Epithelial cell of esophagus (primary cell): Measurements from ENCODE around the gene UBE2J2.

Source experiments
- DNase-seq: peaks from one replicate; pipeline ENCODE4 v3.0.0; 2010; ENCODE audit warnings: low read depth
- H3K4me3 ChIP-seq: 2 replicates; pipeline ENCODE4 v1.5.1; 2011; ENCODE audit warnings: mild to moderate bottlenecking, low read length, control low read depth
- CTCF ChIP-seq: IDR thresholded peaks from 2 replicates; pipeline ENCODE4 v1.5.1; 2011; ENCODE audit warnings: low read depth, mild to moderate bottlenecking, low read length, control low read depth, inconsistent platforms; ENCODE audit not compliant: insufficient read depth; ENCODE audit errors: missing control alignments

UBE2J2 gene

GRCh38 chr1:1242461-1243265 lies 31.0 kb downstream of the UBE2J2 start:
- DNase-seq = no peak
- H3K4me3 ChIP-seq = no peak overlapping the region
- TF ChIP-seq CTCF = no peak

- H3K4me3 ChIP-seq = no peak overlapping the region
- no peak for DNase-seq
- no peak for TF ChIP-seq CTCF
Observed at GRCh38 chr1:1241588-1242219, 31.9 kb downstream of the UBE2J2 start.

- no peak for DNase-seq
- no peak for TF ChIP-seq CTCF
Observed at GRCh38 chr1:1240822-1241587, 32.6 kb downstream of the UBE2J2 start.

GRCh38 chr1:1240348-1240732 lies 33.3 kb downstream of the UBE2J2 start:
- no peak for DNase-seq
- no peak overlapping the region for H3K4me3 ChIP-seq
- TF ChIP-seq CTCF = no peak

More at GRCh38 chr1:1240822-1241587, 32.6 kb downstream of the UBE2J2 start:
- H3K4me3 ChIP-seq = no peak overlapping the region

GRCh38 chr1:1239614-1240347 lies 33.9 kb downstream of the UBE2J2 start:
- no peak for DNase-seq
- no peak for TF ChIP-seq CTCF
- no peak overlapping the region for H3K4me3 ChIP-seq

GRCh38 chr1:1239227-1239613 lies 34.4 kb downstream of the UBE2J2 start:
- DNase-seq = no peak
- H3K4me3 ChIP-seq = no peak overlapping the region
- no peak for TF ChIP-seq CTCF
